ENCODE measurements around the gene MSMO1. TPM values are rescaled to one million over a fixed set of nuclear protein-coding genes. Genes with fewer than 3 reads are reported as not detected.

The MSMO1 gene
- total and polyA plus RNA-seq, 2 donors (not counting 3 experiments of a cell fraction or from before 2014, with no cell fraction given), result 74.3 to 109 TPM

- H3K4me1 ChIP-seq (ENCODE audit: control insufficient read depth, extremely low read depth, insufficient read depth, low read length), result no peaks in the 10 kb centered on the region
- no peak overlapping the region for H2AFZ ChIP-seq (ENCODE audit: low read depth, low read length)
- FAIRE-seq (no peak), DNase-seq (ENCODE audit: low read depth, low spot score) (no peak)
- CTCF ChIA-PET, result no interaction called here
- H3K4me3 ChIP-seq (replicated peaks in 1 of 3; ENCODE audit: insufficient read depth in 1 of 3, low read depth in 1 of 3, low read length in 3 of 3), result no peak overlapping the region
- dilution Hi-C loops (cut with MboI; ENCODE audit: extremely low pct_ligation_motif_present, low sequenced_read_pairs), result no loop called here
- peaks cover 0 to 6% of the 10 kb centered on the region in 2 experiments for H3K27me3 ChIP-seq (ENCODE audit: control insufficient read depth in 2 of 2, insufficient read depth in 2 of 2, low read length in 2 of 2)
- intact Hi-C loops (cut with micrococcal nuclease), result loop anchor here (10.0 kb wide), 1 partner anchor 724 kb away; no protein-coding TSS in a partner anchor
- H3K4me2 ChIP-seq (ENCODE audit: insufficient read depth, low read length), result no peak overlapping the region
- TF ChIP-seq POLR2A (IDR thresholded peaks at IDR 0.05; ENCODE audit: low read depth, low read length) (no peak), MYC (IDR thresholded peaks at IDR 0.05; ENCODE audit: low read depth, low read length) (no peak), FOS (IDR thresholded peaks at IDR 0.05; ENCODE audit: borderline replicate concordance, insufficient read depth, low read length) (no peak), JUN (IDR thresholded peaks at IDR 0.05; ENCODE audit: borderline replicate concordance, insufficient read depth, insufficient read length, low read depth) (no peak), GATA2 (IDR thresholded peaks at IDR 0.05; ENCODE audit: insufficient read depth, insufficient read length, low read depth, low read length) (no peak), MAX (IDR thresholded peaks at IDR 0.05; ENCODE audit: insufficient read depth, insufficient read length) (no peak), EZH2 (IDR thresholded peaks at IDR 0.05; ENCODE audit: borderline replicate concordance, low read depth, low read length, severe bottlenecking) (no peak), CTCF (IDR thresholded peaks at IDR 0.05; ENCODE audit: extremely low read depth in 1 of 2, insufficient read depth in 1 of 2, low read depth in 1 of 2, low read length in 2 of 2) (no peak), POLR2AphosphoS5 (IDR thresholded peaks at IDR 0.05; ENCODE audit: insufficient read depth, low read depth, low read length) (no peak)
- POLR2A ChIA-PET, result no interaction called here
- H3K27ac ChIP-seq (ENCODE audit: insufficient read depth, low read depth, low read length), result no peak overlapping the region
- no peaks in the 10 kb centered on the region for H3K36me3 ChIP-seq (ENCODE audit: control insufficient read depth in 2 of 2, extremely low read depth in 1 of 2, insufficient read depth in 2 of 2, low read length in 2 of 2)
- BruUV-seq (replicated peaks), result no TSS peak
- H3K9ac ChIP-seq (replicated peaks; ENCODE audit: extremely low read depth, insufficient read depth, low read length), result no peak overlapping the region
- no peaks in the 10 kb centered on the region for H3K9me3 ChIP-seq (replicated peaks; ENCODE audit: control insufficient read depth, insufficient read depth, low read length)
- no peaks in the 10 kb centered on the region for H3K9me1 ChIP-seq (replicated peaks; ENCODE audit: control insufficient read depth, extremely low read depth, insufficient read depth, low read length)
- H3K79me2 ChIP-seq (ENCODE audit: control insufficient read depth, insufficient read depth, low read length), result no peaks in the 10 kb centered on the region
- no peaks in the 10 kb centered on the region for H4K20me1 ChIP-seq (replicated peaks; ENCODE audit: control insufficient read depth, extremely low read depth, insufficient read depth, low read length)
These were observed 43.1 kb downstream of the MSMO1 start for GRCh38 chr4:165370530-165370929.

All from endothelial cell of umbilical vein (primary cell).